C4-2B (cell line): ENCODE measurements around the gene LRG1.

Experiments
- H3K27ac ChIP-seq: fragments of 450-650 bp; 2 replicates; pipeline ENCODE4 v1.5.1; 2017
- ZFX ChIP-seq: fragments of 450-650 bp; IDR thresholded peaks from 2 replicates; pipeline ENCODE4 v1.6.1; 2017
- TF ChIP-seq, protein P1 (sequence below): fragments of 450-650 bp; conservative IDR thresholded peaks from 2 replicates; pipeline ENCODE4 v1.5.1; 2017; ENCODE audit warnings: mild to moderate bottlenecking

LRG1 gene

DNA sequence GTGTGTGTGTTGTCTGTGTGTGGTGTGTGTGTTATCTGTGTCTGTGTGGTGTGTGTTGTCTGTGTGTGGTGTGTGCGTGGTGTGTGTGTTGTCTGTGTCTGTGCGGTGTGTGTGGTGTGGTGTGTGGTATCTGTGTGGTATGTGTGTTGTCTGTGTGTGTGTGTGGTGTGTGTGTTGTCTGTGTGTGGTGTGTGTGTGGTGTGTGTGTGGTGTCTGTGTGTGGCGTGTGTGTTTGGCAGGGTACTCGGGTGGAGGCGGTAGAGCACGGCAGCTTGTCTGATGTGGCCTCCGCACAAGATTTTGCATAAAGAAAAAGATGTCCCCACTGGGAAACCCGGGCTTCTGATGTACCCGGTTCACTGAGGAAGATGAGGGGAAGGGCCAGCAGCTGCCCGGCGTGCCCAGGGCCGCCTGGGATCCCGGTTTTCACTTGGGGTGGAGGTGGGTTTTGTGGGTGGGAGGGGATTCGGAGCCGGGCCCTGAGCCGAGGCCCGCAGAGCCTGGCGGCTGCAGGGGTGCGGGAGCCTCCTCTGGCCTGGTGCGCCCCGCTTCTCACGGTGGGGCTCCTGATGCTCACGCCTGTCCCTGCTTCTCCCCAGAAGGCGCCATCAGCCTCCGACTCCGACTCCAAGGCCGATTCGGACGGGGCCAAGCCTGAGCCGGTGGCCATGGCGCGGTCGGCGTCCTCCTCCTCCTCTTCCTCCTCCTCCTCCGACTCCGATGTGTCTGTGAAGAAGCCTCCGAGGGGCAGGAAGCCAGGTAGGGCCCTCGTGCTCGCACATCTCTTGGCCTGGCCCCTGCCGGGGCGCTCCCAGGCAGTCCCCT lies 46.5 kb downstream of the LRG1 start:
- no peak overlapping the region for H3K27ac ChIP-seq

DNA sequence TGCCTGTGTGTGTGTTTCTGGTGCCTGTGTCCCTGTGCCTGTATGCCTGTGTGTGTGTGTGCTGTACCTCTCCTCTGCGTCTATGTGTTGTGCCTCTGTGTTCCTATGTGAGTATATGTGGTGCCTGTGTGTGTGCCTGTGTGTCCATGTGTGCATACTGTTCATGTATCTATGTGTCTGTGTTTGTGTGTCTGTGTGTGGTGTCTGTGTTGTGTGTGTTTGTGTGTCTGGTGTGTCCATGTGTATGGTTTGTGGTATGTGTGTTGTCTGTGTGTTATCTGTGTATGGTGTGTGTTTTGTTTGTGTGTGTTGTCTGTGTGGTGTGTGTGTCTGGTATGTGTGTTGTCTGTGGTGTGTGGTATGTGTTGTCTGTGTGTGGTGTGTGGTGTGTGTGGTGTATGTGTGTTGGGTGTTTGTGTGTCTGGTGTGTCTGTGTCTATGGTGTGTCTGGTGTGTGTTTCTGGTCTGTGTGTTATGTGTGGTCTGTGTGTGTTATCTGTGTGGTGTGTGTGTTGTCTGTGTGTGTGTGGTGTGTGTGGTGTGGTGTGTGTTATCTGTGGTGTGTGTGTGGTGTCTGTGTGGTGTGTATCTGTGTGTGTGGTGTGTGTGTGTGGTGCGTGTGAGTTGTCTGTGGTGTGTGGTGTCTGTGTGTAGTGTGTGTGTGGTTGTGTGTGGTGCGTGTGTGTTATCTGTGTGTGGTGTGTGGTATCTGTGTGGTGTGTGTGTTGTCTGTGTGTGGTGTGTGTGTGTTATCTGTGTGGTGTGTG lies 47.3 kb downstream of the LRG1 start:
- no peak overlapping the region for H3K27ac ChIP-seq
- TF ChIP-seq, protein P1, sequence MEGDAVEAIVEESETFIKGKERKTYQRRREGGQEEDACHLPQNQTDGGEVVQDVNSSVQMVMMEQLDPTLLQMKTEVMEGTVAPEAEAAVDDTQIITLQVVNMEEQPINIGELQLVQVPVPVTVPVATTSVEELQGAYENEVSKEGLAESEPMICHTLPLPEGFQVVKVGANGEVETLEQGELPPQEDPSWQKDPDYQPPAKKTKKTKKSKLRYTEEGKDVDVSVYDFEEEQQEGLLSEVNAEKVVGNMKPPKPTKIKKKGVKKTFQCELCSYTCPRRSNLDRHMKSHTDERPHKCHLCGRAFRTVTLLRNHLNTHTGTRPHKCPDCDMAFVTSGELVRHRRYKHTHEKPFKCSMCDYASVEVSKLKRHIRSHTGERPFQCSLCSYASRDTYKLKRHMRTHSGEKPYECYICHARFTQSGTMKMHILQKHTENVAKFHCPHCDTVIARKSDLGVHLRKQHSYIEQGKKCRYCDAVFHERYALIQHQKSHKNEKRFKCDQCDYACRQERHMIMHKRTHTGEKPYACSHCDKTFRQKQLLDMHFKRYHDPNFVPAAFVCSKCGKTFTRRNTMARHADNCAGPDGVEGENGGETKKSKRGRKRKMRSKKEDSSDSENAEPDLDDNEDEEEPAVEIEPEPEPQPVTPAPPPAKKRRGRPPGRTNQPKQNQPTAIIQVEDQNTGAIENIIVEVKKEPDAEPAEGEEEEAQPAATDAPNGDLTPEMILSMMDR: no peak
- no peak for TF ChIP-seq ZFX

More for the DNA sequence above, 46.5 kb downstream of the LRG1 start:
- no peak for TF ChIP-seq ZFX
- TF ChIP-seq, protein P1: no peak

DNA sequence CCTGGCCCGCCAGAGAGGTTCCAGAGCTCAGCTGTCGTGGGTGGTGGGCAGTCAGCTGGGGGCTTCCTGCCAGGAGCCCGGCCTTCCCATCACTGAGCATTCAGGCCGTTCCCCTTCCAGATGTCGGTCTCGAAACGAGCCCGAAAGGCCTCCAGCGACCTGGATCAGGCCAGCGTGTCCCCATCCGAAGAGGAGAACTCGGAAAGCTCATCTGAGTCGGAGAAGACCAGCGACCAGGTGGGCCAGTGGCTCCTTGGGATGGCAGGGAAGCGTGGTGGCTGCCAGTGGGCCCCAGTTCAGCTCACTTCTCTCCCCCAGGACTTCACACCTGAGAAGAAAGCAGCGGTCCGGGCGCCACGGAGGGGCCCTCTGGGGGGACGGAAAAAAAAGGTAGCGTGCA lies 48.4 kb downstream of the LRG1 start:
- no peak overlapping the region for H3K27ac ChIP-seq
- TF ChIP-seq, protein P1: no peak
- no peak for TF ChIP-seq ZFX

DNA sequence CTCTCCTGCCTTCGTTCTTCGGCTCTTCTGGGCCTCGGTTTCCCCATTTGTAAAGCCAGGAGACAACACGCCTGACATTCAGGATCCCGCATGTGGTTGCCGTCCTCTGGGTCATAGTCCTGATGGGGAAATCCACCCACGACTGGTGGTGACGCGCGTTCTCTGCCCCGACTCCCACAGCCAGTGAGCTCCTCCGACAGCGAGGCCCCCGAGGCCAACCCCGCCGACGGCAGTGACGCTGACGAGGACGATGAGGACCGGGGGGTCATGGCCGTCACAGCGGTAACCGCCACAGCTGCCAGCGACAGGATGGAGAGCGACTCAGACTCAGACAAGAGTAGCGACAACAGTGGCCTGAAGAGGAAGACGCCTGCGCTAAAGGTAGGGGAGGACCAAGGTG lies 51.3 kb downstream of the LRG1 start:
- H3K27ac ChIP-seq: no peak overlapping the region
- TF ChIP-seq, protein P1: no peak
- TF ChIP-seq ZFX: no peak

DNA sequence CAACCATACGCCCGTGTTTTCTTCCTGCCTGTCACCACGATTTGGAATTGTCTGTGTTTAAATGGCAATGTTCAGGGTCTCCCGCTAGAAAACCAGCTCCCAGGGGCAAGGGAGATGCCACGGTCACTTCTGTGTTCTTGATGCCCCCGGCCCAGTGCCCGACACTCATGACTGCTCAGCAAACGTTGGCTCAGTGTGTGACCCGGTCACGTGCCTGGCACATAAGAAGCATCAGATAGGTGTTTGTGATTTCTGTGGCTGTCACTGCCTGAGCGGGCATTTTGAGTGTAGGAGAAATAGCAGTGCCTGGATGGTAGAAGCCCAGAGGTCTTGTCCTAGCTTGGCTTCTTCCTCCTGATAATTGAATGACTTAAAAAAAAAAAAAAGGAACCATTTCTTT lies 52.3 kb downstream of the LRG1 start:
- TF ChIP-seq, protein P1: no peak
- no peak for TF ChIP-seq ZFX

More for the DNA sequence above, 52.3 kb downstream of the LRG1 start:
- no peak overlapping the region for H3K27ac ChIP-seq
